ENCODE results near the gene SETD3. TPM values are rescaled to one million over a fixed set of nuclear protein-coding genes. Genes with fewer than 3 reads are reported as not detected.

The SETD3 gene
- total and polyA plus RNA-seq, 2 donors (not counting 1 experiment from before 2014, with no cell fraction given): 30.9 to 38.3 TPM

DNA sequence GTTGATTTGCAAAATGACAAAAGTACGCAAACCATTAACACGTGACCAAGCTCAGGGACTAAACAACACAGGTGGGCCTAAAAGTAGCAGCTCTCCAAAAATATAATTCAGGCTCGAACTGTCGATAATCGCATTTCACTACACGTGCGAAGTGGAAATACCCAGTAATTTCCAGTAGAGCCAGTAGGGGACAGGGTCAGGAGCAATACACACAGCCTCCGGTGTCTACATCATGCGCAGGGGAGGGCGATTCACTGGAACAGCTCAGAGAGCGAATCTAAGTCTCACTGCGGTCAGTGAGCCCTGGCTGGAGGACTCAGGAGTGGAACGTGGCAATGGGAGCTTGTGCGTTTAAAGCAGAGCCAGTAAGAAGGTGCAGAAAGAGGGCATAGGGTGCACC is 40.4 kb downstream of the SETD3 start:
- no peak overlapping the region for H3K9ac ChIP-seq (ENCODE audit: insufficient read depth, low read length)
- no peaks in the 10 kb centered on the region for H3K79me2 ChIP-seq (ENCODE audit: control insufficient read depth, insufficient read depth, low read length)
- no peaks in the 10 kb centered on the region for H3K9me3 ChIP-seq (ENCODE audit: control insufficient read depth, insufficient read depth, low read depth, low read length)
- DNase-seq (ENCODE audit: low read depth in 2 of 2): no peak
- H3K4me3 ChIP-seq (replicated peaks in 1 of 4; ENCODE audit: control extremely low read depth in 1 of 4, insufficient read depth in 1 of 4, low read depth in 3 of 4, low read length in 4 of 4): no peak overlapping the region
- no peak overlapping the region for H2AFZ ChIP-seq (ENCODE audit: low read length)
- TF ChIP-seq, protein P1, sequence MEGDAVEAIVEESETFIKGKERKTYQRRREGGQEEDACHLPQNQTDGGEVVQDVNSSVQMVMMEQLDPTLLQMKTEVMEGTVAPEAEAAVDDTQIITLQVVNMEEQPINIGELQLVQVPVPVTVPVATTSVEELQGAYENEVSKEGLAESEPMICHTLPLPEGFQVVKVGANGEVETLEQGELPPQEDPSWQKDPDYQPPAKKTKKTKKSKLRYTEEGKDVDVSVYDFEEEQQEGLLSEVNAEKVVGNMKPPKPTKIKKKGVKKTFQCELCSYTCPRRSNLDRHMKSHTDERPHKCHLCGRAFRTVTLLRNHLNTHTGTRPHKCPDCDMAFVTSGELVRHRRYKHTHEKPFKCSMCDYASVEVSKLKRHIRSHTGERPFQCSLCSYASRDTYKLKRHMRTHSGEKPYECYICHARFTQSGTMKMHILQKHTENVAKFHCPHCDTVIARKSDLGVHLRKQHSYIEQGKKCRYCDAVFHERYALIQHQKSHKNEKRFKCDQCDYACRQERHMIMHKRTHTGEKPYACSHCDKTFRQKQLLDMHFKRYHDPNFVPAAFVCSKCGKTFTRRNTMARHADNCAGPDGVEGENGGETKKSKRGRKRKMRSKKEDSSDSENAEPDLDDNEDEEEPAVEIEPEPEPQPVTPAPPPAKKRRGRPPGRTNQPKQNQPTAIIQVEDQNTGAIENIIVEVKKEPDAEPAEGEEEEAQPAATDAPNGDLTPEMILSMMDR (conservative IDR thresholded peaks at IDR 0.05 in 1 of 2, IDR thresholded peaks at IDR 0.05 in 1 of 2; ENCODE audit: low read depth in 1 of 2, low read length in 2 of 2): no peak
- TF ChIP-seq EZH2 (IDR thresholded peaks at IDR 0.05; ENCODE audit: low read length, missing control alignments): no peak
- no peaks in the 10 kb centered on the region for H3K36me3 ChIP-seq (ENCODE audit: control insufficient read depth, insufficient read depth, low read length)
- no peaks in the 10 kb centered on the region for H3K4me1 ChIP-seq (ENCODE audit: control insufficient read depth, extremely low read depth, insufficient read depth, low read length)
- no peak overlapping the region for H3K27ac ChIP-seq (ENCODE audit: insufficient read depth, low read length)
- H3K27me3 ChIP-seq (ENCODE audit: control insufficient read depth, insufficient read depth, low read length): no peaks in the 10 kb centered on the region
- no peak overlapping the region for H3K4me2 ChIP-seq (ENCODE audit: extremely low read depth, insufficient read depth, low read length)
- no peaks in the 10 kb centered on the region for H4K20me1 ChIP-seq (ENCODE audit: control insufficient read depth, extremely low read depth, insufficient read depth, low read length)

DNA sequence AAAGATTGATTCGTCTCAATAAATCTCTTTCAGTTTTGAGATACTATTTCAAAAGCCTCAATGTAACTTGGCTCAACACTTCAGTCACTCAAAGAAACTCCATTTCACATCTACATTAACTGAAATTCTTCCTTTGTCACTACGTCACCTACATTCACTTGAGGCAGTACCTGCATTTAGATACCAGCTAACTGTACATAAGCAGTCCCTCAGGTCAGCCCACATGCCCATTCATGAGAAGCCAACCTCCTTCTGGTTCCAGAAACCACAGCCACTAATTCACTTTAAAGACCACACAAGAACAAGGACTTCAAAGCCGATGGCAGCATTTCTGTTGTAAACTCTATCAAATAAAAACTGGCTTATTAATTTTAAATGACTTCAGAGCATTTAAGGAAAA is 43.0 kb downstream of the SETD3 start:
- Histone ChIP-seq H3K4me3 (replicated peaks in 1 of 4; ENCODE audit: control extremely low read depth in 1 of 4, insufficient read depth in 1 of 4, low read depth in 3 of 4, low read length in 4 of 4) (no peak overlapping the region), H3K9ac (ENCODE audit: insufficient read depth, low read length) (no peak overlapping the region), H3K4me1 (ENCODE audit: control insufficient read depth, extremely low read depth, insufficient read depth, low read length) (no peaks in the 10 kb centered on the region), H3K79me2 (ENCODE audit: control insufficient read depth, insufficient read depth, low read length) (no peaks in the 10 kb centered on the region), H2AFZ (ENCODE audit: low read length) (no peak overlapping the region), H4K20me1 (ENCODE audit: control insufficient read depth, extremely low read depth, insufficient read depth, low read length) (no peaks in the 10 kb centered on the region), H3K36me3 (ENCODE audit: control insufficient read depth, insufficient read depth, low read length) (no peaks in the 10 kb centered on the region), H3K27me3 (ENCODE audit: control insufficient read depth, insufficient read depth, low read length) (no peaks in the 10 kb centered on the region), H3K27ac (ENCODE audit: insufficient read depth, low read length) (no peak overlapping the region), H3K4me2 (ENCODE audit: extremely low read depth, insufficient read depth, low read length) (no peak overlapping the region), H3K9me3 (ENCODE audit: control insufficient read depth, insufficient read depth, low read depth, low read length) (no peaks in the 10 kb centered on the region)
- TF ChIP-seq, protein P1 (conservative IDR thresholded peaks at IDR 0.05 in 1 of 2, IDR thresholded peaks at IDR 0.05 in 1 of 2; ENCODE audit: low read depth in 1 of 2, low read length in 2 of 2): no peak
- TF ChIP-seq EZH2 (IDR thresholded peaks at IDR 0.05; ENCODE audit: low read length, missing control alignments): no peak
- no peak for DNase-seq (ENCODE audit: low read depth in 2 of 2)

DNA sequence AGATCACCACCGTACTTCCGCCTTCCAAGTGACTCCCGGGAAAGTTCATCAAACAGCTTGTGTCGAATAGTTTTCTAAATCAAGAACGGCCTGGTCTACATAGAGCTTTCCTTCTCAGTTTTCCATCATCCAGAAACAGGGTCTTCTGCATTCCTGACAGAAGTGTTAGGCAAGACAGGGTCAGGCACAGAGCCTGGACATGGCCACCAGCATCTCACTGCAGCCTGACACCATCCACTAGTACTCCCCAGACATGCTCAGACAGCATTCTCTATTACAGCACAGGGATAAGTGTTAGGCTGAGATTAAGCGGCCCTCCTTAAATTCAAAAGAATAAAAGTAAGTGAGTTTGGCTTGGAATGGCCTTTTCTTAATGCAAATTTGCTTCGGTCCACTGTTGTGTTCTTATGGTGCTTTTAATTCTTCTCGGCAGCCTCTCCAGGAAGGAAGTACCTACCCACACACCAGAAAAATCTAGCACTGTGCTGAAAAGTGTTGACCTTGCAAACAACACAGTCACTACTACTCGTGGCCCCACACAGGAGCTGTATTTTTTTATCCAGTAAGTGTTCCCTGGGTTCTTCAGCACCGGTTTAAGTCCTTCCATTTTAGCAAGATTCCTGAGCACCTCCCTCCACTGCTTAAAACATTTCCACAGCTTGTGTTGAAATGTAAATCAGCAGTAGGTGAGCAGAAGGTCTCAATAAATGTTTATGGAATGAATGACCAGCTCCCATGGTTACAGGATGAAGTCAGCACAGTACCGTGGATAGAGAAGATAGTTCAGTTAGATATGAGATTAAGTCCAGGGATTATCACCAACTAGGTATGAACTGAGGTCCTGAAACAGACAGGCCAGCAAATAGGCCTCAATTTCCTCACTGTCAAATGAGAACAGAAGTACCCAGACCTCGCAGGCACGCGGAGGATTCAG is 44.1 kb downstream of the SETD3 start:
- Histone ChIP-seq H3K27me3 (ENCODE audit: control insufficient read depth, insufficient read depth, low read length) (no peaks in the 10 kb centered on the region), H2AFZ (ENCODE audit: low read length) (no peak overlapping the region), H3K4me3 (replicated peaks in 1 of 4; ENCODE audit: control extremely low read depth in 1 of 4, insufficient read depth in 1 of 4, low read depth in 3 of 4, low read length in 4 of 4) (no peak overlapping the region), H3K79me2 (ENCODE audit: control insufficient read depth, insufficient read depth, low read length) (no peaks in the 10 kb centered on the region), H3K4me2 (ENCODE audit: extremely low read depth, insufficient read depth, low read length) (no peak overlapping the region), H3K4me1 (ENCODE audit: control insufficient read depth, extremely low read depth, insufficient read depth, low read length) (no peaks in the 10 kb centered on the region), H3K36me3 (ENCODE audit: control insufficient read depth, insufficient read depth, low read length) (no peaks in the 10 kb centered on the region), H3K9ac (ENCODE audit: insufficient read depth, low read length) (no peak overlapping the region), H3K9me3 (ENCODE audit: control insufficient read depth, insufficient read depth, low read depth, low read length) (no peaks in the 10 kb centered on the region), H4K20me1 (ENCODE audit: control insufficient read depth, extremely low read depth, insufficient read depth, low read length) (no peaks in the 10 kb centered on the region), H3K27ac (ENCODE audit: insufficient read depth, low read length) (no peak overlapping the region)
- TF ChIP-seq EZH2 (IDR thresholded peaks at IDR 0.05; ENCODE audit: low read length, missing control alignments): no peak
- TF ChIP-seq, protein P1 (conservative IDR thresholded peaks at IDR 0.05 in 1 of 2, IDR thresholded peaks at IDR 0.05 in 1 of 2; ENCODE audit: low read depth in 1 of 2, low read length in 2 of 2): no peak
- DNase-seq (ENCODE audit: low read depth in 2 of 2): peak in 1 of 2 donors; percentile 63
